GM12878 (cell line): ENCODE measurements around the gene IGLON5. TPM values are rescaled to one million over a fixed set of nuclear protein-coding genes. Genes with fewer than 3 reads are reported as not detected.

Experiments used
- ATAC-seq: fragments of 200-7000 bp; cut with Tn5 transposase; 3 replicates; pipeline ENCODE4 v1.9.1; 2020; ENCODE audit warnings: mild to moderate bottlenecking, moderate library complexity
- BruUV-seq: library from RNA; stranded (reverse); fragments of 400-500 nt; replicated peaks from 2 replicates; lab custom pipeline; 2021; lab: Mats Ljungman, UMichigan
- CTCF ChIA-PET: fragments of 300-600 bp; sonication (Branson Sonifier 250); formaldehyde crosslinking; extraction: SDS; loops from one replicate; lab custom pipeline; 2021; ENCODE audit warnings: inconsistent platforms; lab: Yijun Ruan, JAX
- POLR2A ChIA-PET: fragments of 350-600 bp; formaldehyde crosslinking; extraction: SDS; loops from one replicate; lab custom pipeline; 2021; ENCODE audit warnings: inconsistent platforms; lab: Charles Lee
- RAD21 ChIA-PET: fragments of 300-600 bp; sonication (Branson Sonifier 250); formaldehyde crosslinking; loops from one replicate; lab custom pipeline; 2023; ENCODE audit warnings: antibody characterized with exemption; ENCODE audit not compliant: unreplicated experiment; lab: Charles Lee
- SMC1A ChIA-PET: fragments of 300-600 bp; sonication (Branson Sonifier 250); formaldehyde crosslinking; loops from one replicate; lab custom pipeline; 2023; ENCODE audit not compliant: unreplicated experiment, uncharacterized antibody; lab: Charles Lee
- DNase-seq: peaks from one replicate; pipeline ENCODE4 v3.0.0-alpha.2; 2011; ENCODE audit warnings: low read depth, low spot score
- FAIRE-seq: peaks from 3 replicates; lab custom pipeline; 2011; peaks lifted over from hg19 to GRCh38; lab: Jason Lieb, UNC
- H2AFZ ChIP-seq: 2 replicates; pipeline ENCODE4 v1.6.0; 2011; ENCODE audit warnings: low read depth, low read length, control low read depth; ENCODE audit not compliant: control insufficient read depth
- H3K27ac ChIP-seq: 2 replicates; pipeline ENCODE4 v1.5.1; 2011; ENCODE audit warnings: control low read depth; ENCODE audit not compliant: control insufficient read depth, insufficient read depth
- H3K27me3 ChIP-seq, 2 experiments: replicated peaks in 1 of 2; 2 replicates each; pipeline versions ENCODE4 v1.6.0 to v1.6.1; 2011; ENCODE audit warnings: low read length in 1 of 2; ENCODE audit not compliant: control insufficient read depth in 2 of 2, insufficient read depth in 2 of 2
- H3K36me3 ChIP-seq, 2 experiments: 2 replicates each; pipeline ENCODE4 v1.5.1; 2011; ENCODE audit warnings: low read length in 1 of 2; ENCODE audit not compliant: control insufficient read depth in 2 of 2, insufficient read depth in 2 of 2
- H3K4me1 ChIP-seq: 2 replicates; pipeline ENCODE4 v1.6.1; 2011; ENCODE audit warnings: mild to moderate bottlenecking, low read length, moderate library complexity, mixed read lengths; ENCODE audit not compliant: control insufficient read depth, insufficient read depth
- H3K4me2 ChIP-seq: 2 replicates; pipeline ENCODE4 v1.6.0; 2011; ENCODE audit warnings: control low read depth; ENCODE audit not compliant: control insufficient read depth, insufficient read depth
- H3K4me3 ChIP-seq: fragments of 200-600 bp; sonication (generic); 2 replicates; pipeline ENCODE4 v1.5.1; 2016
- H3K79me2 ChIP-seq: 2 replicates; pipeline ENCODE4 v1.6.0; 2011; ENCODE audit warnings: low read length; ENCODE audit not compliant: control insufficient read depth, insufficient read depth
- H3K9ac ChIP-seq: 2 replicates; pipeline ENCODE4 v1.8.0; 2011; ENCODE audit warnings: low read length, control low read depth, mixed read lengths; ENCODE audit not compliant: control insufficient read depth, insufficient read depth
- H3K9me3 ChIP-seq: replicated peaks from 3 replicates; pipeline ENCODE4 v1.5.1; 2011; ENCODE audit warnings: mild to moderate bottlenecking, low read length; ENCODE audit not compliant: control insufficient read depth, insufficient read depth
- H4K20me1 ChIP-seq: 2 replicates; pipeline ENCODE4 v1.6.0; 2011; ENCODE audit not compliant: control insufficient read depth, insufficient read depth
- HDGF ChIP-seq: fragments of 450-650 bp; IDR thresholded peaks from 2 replicates; pipeline ENCODE4 v1.6.1; 2016; ENCODE audit warnings: antibody characterized with exemption
- IKZF1 ChIP-seq: fragments of 450-650 bp; conservative IDR thresholded peaks from 2 replicates; pipeline ENCODE4 v1.6.1; 2017; ENCODE audit warnings: antibody characterized with exemption, mild to moderate bottlenecking
- RAD21 ChIP-seq: IDR thresholded peaks from 2 replicates; pipeline ENCODE4 v1.6.1; 2011; ENCODE audit warnings: mild to moderate bottlenecking, low read depth, low read length, moderate library complexity; ENCODE audit not compliant: insufficient read depth
- WGBS: methylation state at CpG from one replicate; pipeline ENCODE4 v1.1.6; 2016; ENCODE audit warnings: low lambda C conversion rate; ENCODE audit not compliant: insufficient replicate concordance, insufficient coverage; ENCODE audit errors: missing lambda C conversion rate; 5-methylcytosine and 5-hydroxymethylcytosine counted together
- in situ Hi-C: fragments of 300-500 bp; cut with MboI; formaldehyde crosslinking; loops from 9 replicates; pipeline ENCODE4 v1.14.3; 2018; ENCODE audit warnings: mixed read lengths
- intact Hi-C: fragments of 100-400 bp; cut with micrococcal nuclease; formaldehyde crosslinking; loops from one replicate; pipeline ENCODE4 v1.14.2; 2022; ENCODE audit not compliant: unreplicated experiment
- polyA plus RNA-seq, 11 experiments: library from polyadenylated mRNA; depleted of rRNA in 4 of 11; unstranded in 6 of 11; stranded (reverse) in 5 of 11; fragments of >200 nt; fragmentation: Nextera tagmentation in 4 of 11; fragmentation: Illumina TruSeq in 1 of 11; extraction: Ambion mirVana in 4 of 11; extraction: Trizol in 1 of 11; gene quantifications; 1 replicate in 1 of 11; 2 replicates in 10 of 11; pipeline versions ENCODE4 v1.2.1 to v1.2.3, GENCODE V29; 2011 to 2016; ENCODE audit warnings: inconsistent platforms in 2 of 11, missing spikeins in 2 of 11, low read depth in 1 of 11
- total RNA-seq, 4 experiments: library from RNA; depleted of rRNA in 3 of 4; stranded (reverse); fragments of >200 nt in 3 of 4; fragmentation: Illumina TruSeq in 1 of 4; extraction: Trizol in 1 of 4; gene quantifications; 2 replicates each; pipeline versions ENCODE4 v1.2.1 to v1.2.3, GENCODE V29; 2013 to 2021

The IGLON5 gene
- total and polyA plus RNA-seq, 10 of the 15 experiments (the other 5 are each of a cell fraction or from before 2014, with no cell fraction given) = not detected

- no peak for FAIRE-seq
- CTCF ChIA-PET = interaction anchor here (1.3 to 5.1 kb wide), 8 partner anchors 24 to 99 kb away, joined by 3 to 47 read pairs (median 8); partner anchors contain the start of gene ETFB
- TF ChIP-seq RAD21 (no peak), HDGF (no peak), IKZF1 (0 out of 2 replicates have a peak, but pooled peaks have one; percentile 5)
- TF ChIP-seq, all 136 proteins: peak for 1
- no peaks in the 10 kb centered on the region for H3K9me3 ChIP-seq
- no TSS peak for BruUV-seq
- intact Hi-C loops = no loop called here
- no peaks in the 10 kb centered on the region for H4K20me1 ChIP-seq
- 55% methylated on average over 3 of the region's 3 CpGs for WGBS
- no peak for ATAC-seq
- DNase-seq = no peak
- ChIA-PET SMC1A (interaction anchor here (0.9 to 1.6 kb wide), 3 partner anchors 35 to 75 kb away, joined by 3 to 4 read pairs (median 3); no protein-coding TSS in a partner anchor), RAD21 (interaction anchor here (0.7 to 1.3 kb wide), 3 partner anchors 53 to 92 kb away, joined by 3 to 7 read pairs (median 3); no protein-coding TSS in a partner anchor), POLR2A (interaction anchor here (1.1 kb wide), 1 partner anchor 15 kb away, joined by 3 read pairs; no protein-coding TSS in a partner anchor)
- no peaks in the 10 kb centered on the region for H3K27me3 ChIP-seq
- no peak within 1 kb of the TSS for H3K4me3 ChIP-seq
- no peaks in the 10 kb centered on the region for H3K79me2 ChIP-seq
- H3K36me3 ChIP-seq = no peaks in the 10 kb centered on the region; a peak in 1 of 4 replicates
- H3K4me1 ChIP-seq = peaks cover 21% of the 10 kb centered on the region
- no peak within 1 kb of the TSS for H3K27ac ChIP-seq
- no peak within 1 kb of the TSS for H3K9ac ChIP-seq
- H3K4me2 ChIP-seq = no peak within 1 kb of the TSS
- in situ Hi-C loops = no loop called here
- H2AFZ ChIP-seq = no peak within 1 kb of the TSS
Observed at GRCh38 chr19:51341976-51342580, 30.6 kb downstream of the IGLON5 start, which contains the start of gene VSIG10L. Gene VSIG10L (minus strand): TSS chr19:51342139. CDS start chr19:51342124, 15 bp downstream.
